ENCODE results near the gene FARP1. TPM values are rescaled to one million over a fixed set of nuclear protein-coding genes. Genes with fewer than 3 reads are reported as not detected.
A peak's percentile ranks its signal among the peaks of the same experiment; 100 is the strongest.

Gene FARP1
- total and polyA plus RNA-seq, 2 of the 8 experiments (the other 6 are each of a cell fraction or from before 2014, with no cell fraction given) = 24.7 to 104 TPM

- DNase-seq (ENCODE audit: low read depth in 1 of 2, low spot score in 2 of 2) (no peak), FAIRE-seq (peak; percentile 13)
- H3K4me3 ChIP-seq (ENCODE audit: extremely low read depth in 1 of 4, insufficient read depth in 2 of 4, low read depth in 3 of 4, low read length in 4 of 4) = no peak overlapping the region
- no peak overlapping the region for H3K27ac ChIP-seq (ENCODE audit: low read depth, low read length)
- H3K27me3 ChIP-seq (replicated peaks in 1 of 4; ENCODE audit: control insufficient read depth in 3 of 4, extremely low read depth in 1 of 4, insufficient read depth in 3 of 4, low read length in 3 of 4) = no peaks in the 10 kb centered on the region
- H3K9me3 ChIP-seq (ENCODE audit: insufficient read depth in 2 of 2, low read depth in 1 of 2, low read length in 1 of 2) = peaks cover 7% of the 10 kb centered on the region in 2 experiments; a peak in 3 of 4 replicates
- no peak overlapping the region for H2BK20ac ChIP-seq (ENCODE audit: low read length)
- no peak overlapping the region for H3K4me2 ChIP-seq (ENCODE audit: insufficient read depth in 1 of 2, low read depth in 2 of 2, low read length in 2 of 2)
- H2BK120ac ChIP-seq (replicated peaks; ENCODE audit: low read depth, low read length) = no peak overlapping the region
- H3K4me1 ChIP-seq (replicated peaks in 1 of 4; ENCODE audit: control insufficient read depth in 3 of 4, insufficient read depth in 4 of 4, low read length in 3 of 4) = peaks cover 0 to 12% (median 0%) of the 10 kb centered on the region in 4 experiments; a peak in 2 of 7 replicates
- H2BK15ac ChIP-seq (ENCODE audit: low read length) = no peak overlapping the region
- no peak overlapping the region for H4K5ac ChIP-seq (ENCODE audit: insufficient read length, low read depth, low read length)
- no peak overlapping the region for H3K14ac ChIP-seq (ENCODE audit: insufficient read length)
- no peak overlapping the region for H4K8ac ChIP-seq (ENCODE audit: extremely low read depth, insufficient read depth, low read length)
- peaks cover 2% of the 10 kb centered on the region; the same call in 1 of the 2 replicates for H3K23me2 ChIP-seq (ENCODE audit: low read depth, low read length)
- POLR2A ChIA-PET (ENCODE audit: partially characterized antibody) = no interaction called here
- peaks cover 8% of the 10 kb centered on the region for H3K79me1 ChIP-seq (ENCODE audit: low read depth, low read length)
- no peak overlapping the region for H3K4ac ChIP-seq (replicated peaks; ENCODE audit: insufficient read length, low read depth, low read length)
- CTCF ChIA-PET (ENCODE audit: partially characterized antibody) = no interaction called here
- H3K18ac ChIP-seq (ENCODE audit: extremely low read depth, low read length) = no peak overlapping the region; the same call in 1 of the 2 replicates
- H3K79me2 ChIP-seq (ENCODE audit: control insufficient read depth in 1 of 2, insufficient read depth in 2 of 2, low read length in 2 of 2) = peaks cover 0 to 63% of the 10 kb centered on the region in 2 experiments; a peak in 2 of 4 replicates
- H3K56ac ChIP-seq (replicated peaks; ENCODE audit: insufficient read length, low read depth, low read length) = no peak overlapping the region
- no peak overlapping the region for H2AK5ac ChIP-seq (ENCODE audit: low read depth, low read length)
- no peak overlapping the region for H2BK12ac ChIP-seq (ENCODE audit: low read depth, low read length)
- no peak overlapping the region for H4K91ac ChIP-seq (replicated peaks; ENCODE audit: insufficient read length, low read length)
- H4K20me1 ChIP-seq (replicated peaks in 1 of 2; ENCODE audit: control insufficient read depth in 1 of 2, insufficient read depth in 2 of 2, low read length in 2 of 2) = no peaks in the 10 kb centered on the region
- no peak for TF ChIP-seq SP4 (IDR thresholded peaks at IDR 0.05; ENCODE audit: low read length)
- no peak for TF ChIP-seq CREB1 (IDR thresholded peaks at IDR 0.05)
- no peak for TF ChIP-seq NANOG (IDR thresholded peaks at IDR 0.05; ENCODE audit: insufficient read depth, low read depth, low read length, poor library complexity, severe bottlenecking)
- TF ChIP-seq PHF8 (conservative IDR thresholded peaks at IDR 0.05; ENCODE audit: low read depth, low read length) = no peak
- no peak for TF ChIP-seq CBX8 (IDR thresholded peaks at IDR 0.05; ENCODE audit: borderline replicate concordance, low read depth, low read length)
- TF ChIP-seq RFX5 (IDR thresholded peaks at IDR 0.05; ENCODE audit: borderline replicate concordance, low read depth, low read length) = no peak
- TF ChIP-seq TBP (IDR thresholded peaks at IDR 0.05; ENCODE audit: low read depth, low read length) = no peak
- TF ChIP-seq POU5F1 (IDR thresholded peaks at IDR 0.05; ENCODE audit: low read depth, low read length) = no peak
- no peak for TF ChIP-seq TEAD4 (IDR thresholded peaks at IDR 0.05; ENCODE audit: low read depth, low read length)
- TF ChIP-seq CBX5 (IDR thresholded peaks at IDR 0.05; ENCODE audit: low read depth, low read length) = no peak
- no peak for TF ChIP-seq SP2 (IDR thresholded peaks at IDR 0.05; ENCODE audit: low read length)
- H3K23ac ChIP-seq (ENCODE audit: insufficient read length) = no peak overlapping the region
- peaks cover 0 to 10% (median 4%) of the 10 kb centered on the region in 4 experiments; a peak in 4 of 8 replicates for H3K36me3 ChIP-seq (ENCODE audit: control insufficient read depth in 2 of 4, insufficient read depth in 4 of 4, low read length in 3 of 4)
- H2AFZ ChIP-seq (ENCODE audit: low read length) = no peak overlapping the region
- no peak overlapping the region for H3K9ac ChIP-seq (replicated peaks in 1 of 4; ENCODE audit: extremely low read depth in 1 of 4, low read depth in 3 of 4, low read length in 3 of 4)
- no peak overlapping the region for H2BK5ac ChIP-seq (ENCODE audit: low read depth, low read length)
- WGBS, 2 experiments (ENCODE audit: extremely low coverage in 1 of 2, insufficient coverage in 1 of 2, insufficient read length in 1 of 2, insufficient replicate concordance in 2 of 2, low coverage in 1 of 2, low lambda C conversion rate in 2 of 2, missing lambda C conversion rate in 1 of 2) = 89% methylated on average over 5 of the region's 5 CpGs; no CpG with 5 or more reads in 1 of the 2 experiments
Observed at GRCh38 chr13:98208606-98209005, 65.7 kb downstream of the FARP1 start.

Data from H1 (cell line).